NT2/D1 (cell line): ENCODE results near the gene TUBA1B.

ENCODE experiments used
- SUZ12 ChIP-seq: IDR thresholded peaks from 2 replicates; pipeline ENCODE4 v1.6.1; 2011; ENCODE audit not compliant: insufficient read length, insufficient read depth; ENCODE audit errors: extremely low read depth
- YY1 ChIP-seq: IDR thresholded peaks from 2 replicates; pipeline ENCODE4 v1.6.1; 2011; ENCODE audit not compliant: insufficient read length, insufficient read depth
- ZNF274 ChIP-seq: IDR thresholded peaks from 2 replicates; pipeline ENCODE4 v1.6.1; 2011; ENCODE audit warnings: mild to moderate bottlenecking, low read depth, low read length

DNA sequence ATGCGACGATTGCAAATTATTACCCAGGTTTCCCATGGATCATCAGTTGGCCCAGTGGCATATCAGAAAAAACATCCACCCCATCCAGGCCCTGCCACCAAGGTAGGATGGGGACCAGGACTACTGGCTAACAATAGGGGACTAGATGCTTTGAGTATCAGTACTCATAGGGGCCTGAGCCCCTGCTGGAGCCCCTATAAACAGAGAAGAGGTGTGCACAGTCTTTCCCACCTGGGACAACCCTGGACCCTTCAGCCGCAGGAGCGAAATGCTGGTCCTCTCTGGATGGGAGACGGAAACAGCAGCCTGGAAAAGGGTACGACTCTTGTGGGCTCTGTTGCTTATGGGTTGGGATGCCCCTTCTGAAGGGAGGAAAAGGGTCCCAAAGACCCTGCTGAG is 42.3 kb downstream of the TUBA1B start:
- TF ChIP-seq YY1 = no peak
- TF ChIP-seq ZNF274 = no peak
- TF ChIP-seq SUZ12 = peak; percentile 35
